Eye (tissue), 1 donor: ENCODE data around the gene MTNR1A.
"Not testable (repeated sequence)": the region's sequence is repeated elsewhere in the genome, so short reads cannot be mapped to it uniquely, and the experiment has no call there.

Source experiments
- DNase-seq: peaks from one replicate; pipeline ENCODE4 v3.0.0-alpha.2; 2015

MTNR1A gene

DNA sequence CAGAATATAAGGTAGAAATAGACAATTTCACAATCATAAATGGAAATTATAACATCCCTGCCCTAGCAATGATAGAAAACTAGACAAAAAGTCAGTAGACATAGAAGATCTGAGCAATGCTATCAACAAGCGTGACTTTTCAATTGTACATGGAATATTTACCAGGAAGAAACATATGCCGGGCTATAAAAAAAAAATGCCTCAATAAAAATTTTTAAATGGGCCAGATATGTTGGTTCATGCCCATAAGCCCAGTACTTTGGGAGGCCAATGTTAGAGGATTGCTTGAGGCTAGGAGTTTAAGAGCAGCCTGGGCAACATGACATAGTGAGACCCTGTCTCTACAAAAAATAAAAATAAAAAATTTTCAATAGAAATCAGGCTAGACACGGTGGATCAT is 5.3 kb upstream of the MTNR1A start:
- DNase-seq = no peak

DNA sequence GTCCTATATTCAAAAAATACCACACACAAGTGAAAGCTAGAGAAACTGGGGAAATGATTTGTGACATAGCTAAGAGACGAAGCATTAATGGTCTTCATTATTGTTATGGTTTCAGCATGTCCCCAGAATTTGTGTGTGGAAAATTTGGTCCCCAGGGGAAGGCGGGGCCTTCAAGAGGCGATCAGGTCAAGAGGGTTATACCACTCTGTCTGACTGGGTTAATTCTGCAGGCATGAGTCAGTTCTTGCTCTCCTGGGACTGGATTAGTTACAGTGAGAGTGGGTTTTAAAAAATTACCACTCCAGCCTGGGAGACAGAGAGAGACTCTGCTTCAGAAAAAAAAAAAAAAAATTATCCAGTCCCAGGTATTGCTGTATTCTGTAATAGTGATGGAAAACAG is 2.1 kb upstream of the MTNR1A start:
- peak; percentile 61 for DNase-seq

DNA sequence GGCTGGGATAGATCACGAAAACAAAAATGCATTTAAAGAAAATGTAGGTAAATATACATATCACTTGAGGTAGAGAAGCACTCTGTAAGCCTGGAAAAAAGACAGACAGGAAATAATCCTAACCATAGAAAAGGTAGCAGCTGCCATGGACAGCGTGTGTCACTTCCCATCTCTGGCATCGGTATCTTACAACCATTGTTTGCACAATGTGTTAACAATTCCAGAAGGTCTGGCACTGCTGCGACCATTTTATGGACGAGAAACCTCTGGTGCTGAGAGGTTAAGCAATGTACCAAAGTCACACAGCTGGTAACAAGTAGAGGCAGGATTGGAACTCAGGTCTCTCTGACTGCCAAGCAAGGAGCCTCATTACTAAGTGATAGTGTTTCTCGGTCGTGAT is 1.7 kb upstream of the MTNR1A start:
- no peak for DNase-seq

- peak; percentile 71 for DNase-seq
These were observed 841 bp downstream of the MTNR1A start for GRCh38 chr4:186554539-186554913.

- no peak for DNase-seq
These were observed 1.6 kb downstream of the MTNR1A start for GRCh38 chr4:186553717-186554116.

DNA sequence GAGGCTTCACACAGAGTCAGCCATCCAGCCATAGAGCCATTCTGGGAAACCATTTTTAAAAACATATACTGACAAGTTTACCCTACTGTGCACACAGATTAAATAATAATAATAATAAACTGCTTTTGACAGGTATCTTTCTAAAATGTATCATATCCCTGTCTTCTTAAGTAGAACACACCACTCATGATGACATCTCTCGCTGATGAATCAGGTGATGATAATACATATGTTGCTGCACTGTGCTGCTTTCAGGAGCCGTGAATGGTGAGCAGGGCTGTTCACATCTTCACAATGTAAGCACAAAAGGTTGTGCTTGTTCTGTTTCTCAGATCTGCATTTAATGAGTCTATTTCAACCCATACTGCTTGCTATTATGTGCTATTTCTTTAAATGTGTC is 3.5 kb downstream of the MTNR1A start:
- no peak for DNase-seq

DNA sequence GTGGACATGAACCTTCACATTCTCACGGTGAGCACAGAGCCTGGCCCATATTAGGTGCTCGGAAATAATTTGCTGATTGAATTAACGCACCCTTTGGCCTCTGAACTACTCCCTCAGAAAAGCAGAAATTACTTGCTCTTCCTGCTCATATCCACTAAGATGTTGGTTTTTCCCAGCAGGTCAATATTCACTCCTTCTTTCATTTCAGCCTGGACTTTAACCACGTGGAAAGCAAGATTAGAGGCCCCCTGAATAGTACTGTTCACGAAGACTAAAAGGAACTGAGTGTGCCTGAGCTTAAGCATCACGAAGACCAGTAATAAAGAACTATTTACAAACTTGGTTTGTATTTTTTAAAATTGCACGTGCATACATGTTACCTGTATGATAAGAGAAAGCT is 9.9 kb downstream of the MTNR1A start:
- DNase-seq = no peak

DNA sequence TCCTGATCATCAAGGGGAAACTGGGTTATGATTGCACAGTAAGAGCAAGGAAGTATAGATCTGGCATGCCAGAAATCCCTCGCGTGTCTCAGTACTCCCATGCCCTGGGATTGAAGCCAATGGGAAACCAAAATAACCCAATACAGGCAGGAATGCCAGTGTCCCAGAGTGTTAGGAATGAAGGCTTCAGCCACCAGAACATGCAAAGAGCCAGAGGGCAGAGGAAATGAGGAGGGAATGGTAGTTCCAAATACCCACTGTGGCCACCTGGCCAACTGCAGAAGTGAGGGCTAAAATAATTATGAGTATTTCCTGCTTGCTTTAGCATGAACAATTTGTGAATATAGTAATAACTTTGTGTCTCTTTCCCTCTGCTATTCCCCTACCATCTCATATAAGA is 12.2 kb downstream of the MTNR1A start:
- DNase-seq = no peak

DNA sequence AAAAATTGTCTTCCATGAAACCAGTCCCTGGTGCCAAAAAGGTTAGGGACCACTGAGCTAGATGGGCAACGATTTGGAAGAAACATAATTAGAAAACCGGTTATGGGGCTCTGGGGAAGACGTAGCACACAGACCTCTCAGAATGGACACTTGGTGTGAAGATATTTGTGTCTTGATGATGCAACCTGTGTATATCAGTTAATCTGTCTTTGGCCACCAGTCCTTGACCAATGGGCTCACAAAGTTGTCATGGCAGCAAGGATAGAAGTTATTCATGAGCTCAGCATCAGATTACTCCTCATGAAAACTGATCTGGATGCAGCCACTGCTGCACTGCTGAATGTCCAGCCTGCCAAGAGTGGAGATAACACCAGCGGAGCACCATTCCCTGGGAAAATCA is 13.6 kb downstream of the MTNR1A start:
- DNase-seq = no peak

GRCh38 chr4:186537843-186538521 is 17.4 kb downstream of the MTNR1A start:
- DNase-seq = no peak

DNA sequence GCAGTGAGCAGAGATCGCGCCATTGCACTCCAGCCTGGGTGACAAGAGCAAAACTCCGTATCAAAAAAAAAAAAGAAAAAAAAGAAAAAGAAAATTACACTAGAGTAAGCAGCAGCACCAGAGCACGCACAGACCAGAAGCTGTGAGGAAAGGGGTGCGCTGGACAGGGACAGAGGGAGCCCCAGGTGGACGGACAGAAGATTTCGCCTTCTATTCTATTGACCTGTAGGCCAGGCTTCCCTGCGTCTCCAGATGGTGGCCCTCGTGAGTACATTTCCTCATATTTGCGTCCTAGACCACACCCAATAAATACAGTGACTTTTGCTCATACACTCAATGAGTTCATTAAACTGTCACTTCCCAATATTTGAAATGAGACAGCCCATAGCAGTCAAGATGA is 19.1 kb downstream of the MTNR1A start:
- DNase-seq = no peak

- DNase-seq = no peak
These were observed 21.3 kb downstream of the MTNR1A start for GRCh38 chr4:186534056-186534455.

DNA sequence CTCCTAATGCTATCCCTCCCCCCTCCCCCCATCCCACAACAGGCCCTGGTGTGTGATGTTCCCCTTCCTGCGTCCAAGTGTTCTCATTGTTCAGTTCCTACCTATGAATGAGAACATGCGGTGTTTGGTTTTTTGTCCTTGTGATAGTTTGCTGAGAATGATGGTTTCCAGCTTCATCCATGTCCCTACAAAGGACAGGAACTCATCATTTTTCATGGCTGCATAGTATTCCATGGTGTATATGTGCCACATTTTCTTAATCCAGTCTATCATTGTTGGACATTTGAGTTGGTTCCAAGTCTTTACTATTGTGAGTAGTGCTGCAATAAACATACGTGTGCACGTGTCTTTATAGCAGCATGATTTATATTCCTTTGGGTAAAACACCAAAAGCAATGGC is 31.4 kb downstream of the MTNR1A start:
- not testable (repeated sequence) for DNase-seq

DNA sequence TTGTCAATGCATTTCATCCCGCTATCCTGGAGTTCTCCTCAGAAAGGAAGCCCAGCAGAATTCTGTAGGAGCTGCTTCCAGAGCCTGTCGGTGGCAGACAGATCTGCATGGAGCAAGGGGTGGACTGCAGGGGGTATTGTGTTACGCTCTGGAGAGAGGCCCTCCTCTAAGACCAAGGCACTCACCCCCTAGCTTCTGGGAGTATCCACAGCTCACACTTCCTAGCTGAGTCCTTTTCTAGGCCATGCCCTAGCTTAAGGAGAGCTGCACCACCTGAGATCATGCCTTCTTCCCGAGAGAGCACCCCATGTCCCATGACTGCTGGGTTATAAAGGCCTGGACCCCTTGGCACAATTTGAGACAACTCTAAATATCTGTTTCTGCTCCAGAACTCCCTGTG is 39.1 kb downstream of the MTNR1A start:
- no peak for DNase-seq

DNA sequence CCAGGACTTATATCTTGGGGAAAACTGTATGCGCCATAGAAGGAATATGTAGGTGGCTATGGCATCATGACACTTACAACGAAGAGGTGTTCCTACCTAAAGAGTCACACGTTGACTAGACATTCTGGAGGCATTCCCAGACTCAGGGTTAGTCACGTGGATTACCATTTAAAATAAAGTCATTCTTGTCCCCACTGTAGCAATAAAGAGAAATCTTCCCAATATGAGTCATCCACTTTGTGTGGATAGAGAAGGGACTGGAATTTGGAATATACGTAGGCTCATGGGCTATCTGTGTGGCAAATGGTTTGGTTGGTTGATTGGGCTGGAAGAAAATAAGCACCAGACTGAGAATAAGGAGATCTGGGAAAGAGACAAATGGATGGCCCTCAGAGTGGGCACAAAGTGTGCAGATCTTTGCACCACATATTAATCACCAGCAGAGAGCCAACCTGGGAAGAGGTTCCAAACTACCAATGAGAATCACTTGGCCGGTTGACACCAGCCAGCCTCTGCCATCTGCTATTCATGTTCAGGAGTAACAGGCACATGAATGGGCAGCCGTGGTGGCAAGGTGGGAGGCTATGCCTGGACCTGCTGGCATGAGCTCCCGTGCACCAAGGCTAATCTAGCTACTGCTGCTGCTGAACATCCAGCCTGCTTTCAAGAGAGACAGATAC is 41.0 kb downstream of the MTNR1A start:
- DNase-seq = no peak

DNA sequence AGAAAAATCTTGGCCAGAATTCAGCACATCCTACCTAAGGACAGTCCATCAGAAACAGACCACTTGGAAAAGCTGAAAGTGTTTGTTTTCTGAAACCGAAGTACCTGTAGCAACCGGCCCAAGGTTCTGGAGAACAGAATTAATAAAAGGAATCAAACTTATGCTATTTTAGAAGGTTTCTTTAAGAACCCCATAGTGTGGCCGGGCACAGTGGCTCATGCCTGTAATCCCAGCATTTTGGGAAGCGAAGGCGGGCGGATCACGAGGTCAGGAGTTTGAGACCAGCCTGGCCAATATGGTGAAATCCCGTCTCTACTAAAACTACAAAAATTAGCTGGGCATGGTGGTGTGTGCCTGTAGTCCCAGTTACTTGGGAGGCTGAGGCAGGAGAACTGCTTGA is 50.6 kb downstream of the MTNR1A start:
- not testable (repeated sequence) for DNase-seq

- no peak for DNase-seq
These were observed 53.1 kb downstream of the MTNR1A start for GRCh38 chr4:186502231-186502630.

DNA sequence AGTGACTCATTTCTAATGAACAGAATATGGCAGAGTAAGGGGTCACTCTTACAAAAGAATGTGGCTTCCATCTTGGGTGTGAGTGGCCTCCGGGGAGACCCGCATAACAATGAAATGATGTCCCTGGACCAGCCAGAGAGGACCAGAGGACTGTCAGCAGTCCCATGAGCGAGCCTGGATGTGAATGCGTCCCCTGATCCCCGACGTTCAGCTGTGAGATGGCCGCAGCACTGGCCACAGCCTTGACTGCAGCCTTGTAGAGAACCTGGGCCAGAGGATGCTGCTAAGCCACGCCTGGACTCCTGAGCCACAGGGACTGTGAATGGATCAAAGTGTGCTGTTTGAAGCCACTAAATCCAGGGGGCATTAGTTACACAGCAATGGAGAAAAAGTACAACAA is 53.8 kb downstream of the MTNR1A start:
- no peak for DNase-seq

GRCh38 chr4:186500721-186501304 is 54.6 kb downstream of the MTNR1A start:
- no peak for DNase-seq

DNA sequence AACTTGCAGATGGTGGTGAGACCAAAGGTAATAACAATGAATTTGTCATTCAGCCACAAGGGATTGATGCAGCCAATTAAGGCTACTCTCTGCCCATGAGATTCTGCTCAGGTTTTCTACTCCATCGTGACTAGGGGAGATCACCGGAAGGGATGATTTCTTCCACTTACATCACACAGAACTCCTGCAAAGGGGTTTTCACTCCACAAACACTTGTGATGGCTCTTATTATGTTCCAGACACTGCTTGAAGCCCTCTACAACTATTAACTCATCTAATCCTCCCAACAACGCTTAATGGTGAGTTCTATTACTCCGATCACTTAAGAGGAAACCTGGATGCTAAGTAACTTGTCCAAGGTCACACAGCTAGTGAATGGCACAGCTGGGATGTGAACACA is 55.9 kb downstream of the MTNR1A start:
- DNase-seq = no peak

DNA sequence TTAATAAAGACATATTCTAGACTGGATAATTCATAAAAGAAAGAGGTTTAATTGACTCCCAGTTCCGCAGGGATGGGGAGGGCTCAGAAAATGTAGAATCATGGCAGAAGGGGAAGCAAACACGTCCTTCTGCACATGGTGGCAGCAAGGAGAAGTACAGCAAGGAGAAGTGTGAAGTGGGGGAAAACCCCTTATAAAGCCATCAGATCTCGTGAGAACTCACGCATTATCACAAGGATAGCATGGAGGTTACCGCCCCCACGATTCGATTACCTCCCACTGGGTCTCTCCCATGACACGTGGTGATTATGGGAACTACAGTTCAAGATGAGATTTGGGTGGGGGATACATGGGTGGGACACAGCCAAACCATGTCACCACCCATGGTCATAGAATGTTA is 58.3 kb downstream of the MTNR1A start:
- no peak for DNase-seq

DNA sequence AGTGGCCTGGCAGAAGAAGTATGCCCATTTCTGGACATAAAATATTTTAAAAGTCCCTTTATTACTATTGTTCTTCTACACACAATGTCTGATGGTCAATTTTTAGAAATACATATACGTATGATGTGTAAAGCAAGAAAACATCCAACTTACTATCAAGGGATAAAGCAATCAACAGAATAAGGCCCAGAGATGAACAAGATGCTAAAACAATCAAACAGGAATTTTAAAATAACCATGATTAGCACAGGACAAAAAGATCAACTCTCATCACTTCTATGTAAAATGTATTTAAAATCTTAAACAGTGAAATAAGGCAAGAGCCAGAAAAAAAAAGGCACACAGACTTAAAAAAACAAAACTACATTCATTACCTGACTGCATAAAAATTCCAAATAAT is 60.9 kb downstream of the MTNR1A start:
- no peak for DNase-seq

DNA sequence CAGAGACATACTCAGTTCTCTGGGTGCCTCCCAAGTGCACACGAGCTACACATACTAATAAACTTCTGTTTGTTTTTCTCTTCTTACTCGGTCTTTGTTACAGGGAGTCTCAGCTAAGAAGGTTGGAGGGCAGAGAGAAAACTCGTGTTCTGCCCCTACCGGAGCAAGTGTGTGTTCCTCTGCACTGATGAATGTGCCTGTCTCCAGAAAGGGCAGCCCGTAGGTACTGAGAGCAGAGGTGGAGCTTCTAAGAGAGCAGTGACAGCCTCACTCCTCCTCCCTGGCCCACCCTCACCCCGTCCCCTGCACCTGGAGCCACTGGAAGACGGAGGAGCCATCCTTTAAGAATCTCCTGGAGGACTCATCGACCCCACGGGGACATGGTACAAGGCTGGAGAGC is 67.6 kb downstream of the MTNR1A start:
- no peak for DNase-seq

DNA sequence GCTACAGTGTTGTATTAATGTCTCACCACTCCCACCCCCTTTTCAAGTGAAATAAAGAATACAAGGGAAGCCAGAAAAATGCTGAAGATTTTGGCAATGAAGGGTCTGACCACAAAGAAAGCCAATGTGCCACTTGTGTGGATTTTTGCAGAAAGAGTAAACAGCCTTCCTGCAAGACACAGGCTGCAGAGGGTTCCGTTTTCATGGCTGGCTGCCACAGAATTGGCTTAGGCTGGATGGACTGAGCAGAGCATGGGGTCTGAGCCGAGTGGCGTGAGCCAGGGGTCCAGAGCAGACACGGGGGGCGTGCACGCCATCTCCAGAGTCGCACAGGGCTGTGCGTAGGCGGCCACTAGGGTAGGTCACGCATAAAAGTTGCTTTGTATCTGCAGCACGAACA is 69.2 kb downstream of the MTNR1A start:
- DNase-seq = peak; percentile 70
